IMR-90 (cell line): Measurements from ENCODE around the gene SERPINH1. TPM values are rescaled to one million over a fixed set of nuclear protein-coding genes. Genes with fewer than 3 reads are reported as not detected.

Experiments used
- ATAC-seq: fragments of 200-7000 bp; cut with Tn5 transposase; 2 replicates; pipeline ENCODE4 v1.9.1; 2020; ENCODE audit warnings: low read depth, mild to moderate bottlenecking, moderate library complexity
- BruUV-seq: library from RNA; stranded (reverse); fragments of 400-500 nt; replicated peaks from 2 replicates; lab custom pipeline; 2021; lab: Mats Ljungman, UMichigan
- CTCF ChIA-PET: fragments of 300-600 bp; formaldehyde crosslinking; extraction: SDS; loops from one replicate; lab custom pipeline; 2021; ENCODE audit warnings: antibody characterized with exemption; lab: Yijun Ruan, JAX
- POLR2A ChIA-PET: fragments of 300-600 bp; sonication (Branson Sonifier 250); formaldehyde crosslinking; loops from one replicate; lab custom pipeline; 2022; ENCODE audit warnings: antibody characterized with exemption; ENCODE audit not compliant: unreplicated experiment; lab: Charles Lee
- DNase-seq: peaks from one replicate; pipeline ENCODE4 v3.0.0; 2013
- H2AFZ ChIP-seq: replicated peaks from 2 replicates; pipeline ENCODE3; 2013; ENCODE audit warnings: low read length, mild to moderate bottlenecking; ENCODE audit not compliant: poor library complexity
- H2AK5ac ChIP-seq: 2 replicates; pipeline ENCODE4 v1.6.1; 2013; ENCODE audit warnings: low read depth, low read length, inconsistent platforms
- H2AK9ac ChIP-seq: replicated peaks from 2 replicates; pipeline ENCODE3; 2013; ENCODE audit warnings: mild to moderate bottlenecking, low read depth, low read length, moderate library complexity; ENCODE audit not compliant: poor library complexity
- H2BK120ac ChIP-seq: 2 replicates; pipeline ENCODE4 v1.6.1; 2013; ENCODE audit warnings: low read depth, low read length, inconsistent platforms
- H2BK15ac ChIP-seq: 3 replicates; pipeline ENCODE4 v1.6.1; 2013; ENCODE audit warnings: low read depth, low read length, inconsistent platforms
- H2BK20ac ChIP-seq: 2 replicates; pipeline ENCODE4 v1.6.1; 2013; ENCODE audit warnings: low read depth, mild to moderate bottlenecking, inconsistent platforms, low read length, moderate library complexity
- H2BK5ac ChIP-seq: 2 replicates; pipeline ENCODE4 v1.6.1; 2013; ENCODE audit warnings: mild to moderate bottlenecking, low read depth, low read length, inconsistent platforms; ENCODE audit not compliant: poor library complexity, severe bottlenecking
- H3K14ac ChIP-seq: replicated peaks from 2 replicates; pipeline ENCODE4 v1.6.1; 2013; ENCODE audit warnings: low read depth, low read length, inconsistent platforms
- H3K18ac ChIP-seq: 2 replicates; pipeline ENCODE4 v1.6.1; 2013; ENCODE audit warnings: low read depth, low read length, control low read depth
- H3K23ac ChIP-seq: 2 replicates; pipeline ENCODE4 v1.6.1; 2013; ENCODE audit warnings: low read depth, low read length, inconsistent platforms
- H3K27ac ChIP-seq: 2 replicates; pipeline ENCODE4 v1.5.1; 2013; ENCODE audit warnings: mild to moderate bottlenecking, control low read depth, low read length; ENCODE audit not compliant: insufficient read depth
- H3K27me3 ChIP-seq: 2 replicates; pipeline ENCODE4 v1.6.1; 2013; ENCODE audit warnings: low read length; ENCODE audit not compliant: control insufficient read depth, insufficient read depth
- H3K36me3 ChIP-seq: 2 replicates; pipeline ENCODE4 v1.6.1; 2013; ENCODE audit warnings: low read length, mixed read lengths; ENCODE audit not compliant: control insufficient read depth, insufficient read depth
- H3K4ac ChIP-seq: 2 replicates; pipeline ENCODE4 v1.6.1; 2013; ENCODE audit warnings: low read depth, low read length, inconsistent platforms
- H3K4me1 ChIP-seq: 2 replicates; pipeline ENCODE4 v1.6.1; 2013; ENCODE audit warnings: low read length, mixed read lengths; ENCODE audit not compliant: control insufficient read depth, insufficient read depth
- H3K4me2 ChIP-seq: 2 replicates; pipeline ENCODE4 v1.6.1; 2013; ENCODE audit warnings: low read depth, mild to moderate bottlenecking, control low read depth, low read length, moderate library complexity
- H3K4me3 ChIP-seq: 2 replicates; pipeline ENCODE4 v1.5.1; 2013; ENCODE audit warnings: low read depth, mild to moderate bottlenecking, control low read depth, low read length, moderate library complexity; ENCODE audit not compliant: insufficient read depth
- H3K56ac ChIP-seq: 2 replicates; pipeline ENCODE4 v1.6.1; 2013; ENCODE audit warnings: low read length, inconsistent platforms; ENCODE audit not compliant: insufficient read depth; ENCODE audit errors: extremely low read depth
- H3K79me1 ChIP-seq, 2 experiments: 2 replicates each; pipeline ENCODE4 v1.6.1; 2013; ENCODE audit warnings: low read length in 2 of 2, inconsistent platforms in 1 of 2, low read depth in 1 of 2
- H3K9ac ChIP-seq: 2 replicates; pipeline ENCODE4 v1.6.1; 2013; ENCODE audit warnings: low read depth, low read length, control low read depth
- H3K9me1 ChIP-seq: 2 replicates; pipeline ENCODE4 v1.6.1; 2013; ENCODE audit warnings: low read length, inconsistent platforms; ENCODE audit not compliant: insufficient read depth
- H3K9me3 ChIP-seq: 2 replicates; pipeline ENCODE4 v1.6.1; 2013; ENCODE audit warnings: low read length; ENCODE audit not compliant: control insufficient read depth, insufficient read depth
- H4K20me1 ChIP-seq: 2 replicates; pipeline ENCODE4 v1.6.1; 2013; ENCODE audit warnings: low read length, inconsistent platforms; ENCODE audit not compliant: insufficient read depth
- H4K5ac ChIP-seq: 2 replicates; pipeline ENCODE4 v1.6.1; 2013; ENCODE audit warnings: mild to moderate bottlenecking, low read depth, low read length, control low read depth
- H4K8ac ChIP-seq, 2 experiments: 2 replicates each; pipeline ENCODE4 v1.6.1; 2013; ENCODE audit warnings: low read depth in 2 of 2, low read length in 2 of 2, control low read depth in 1 of 2, inconsistent platforms in 1 of 2
- H4K91ac ChIP-seq: 2 replicates; pipeline ENCODE4 v1.6.1; 2013; ENCODE audit warnings: low read depth, low read length, inconsistent platforms; ENCODE audit not compliant: insufficient read depth
- CHD1 ChIP-seq: IDR thresholded peaks from 2 replicates; pipeline ENCODE4 v1.6.1; 2012; ENCODE audit warnings: low read depth, low read length, improper control_type of control experiment
- MXI1 ChIP-seq: IDR thresholded peaks from 2 replicates; pipeline ENCODE4 v1.6.1; 2012; ENCODE audit warnings: low read depth, mild to moderate bottlenecking, low read length, moderate library complexity, borderline replicate concordance
- USF2 ChIP-seq: fragments of 150-350 bp; IDR thresholded peaks from 2 replicates; pipeline ENCODE4 v1.6.1; 2017; ENCODE audit warnings: mild to moderate bottlenecking, antibody characterized with exemption, low read length, low read depth
- WGBS, 2 experiments: methylation state at CpG; one replicate each; pipeline versions ENCODE4 v1.1.5 to v1.1.7; 2013; ENCODE audit warnings: missing lambda C conversion rate in 2 of 2; ENCODE audit not compliant: insufficient read length in 1 of 2; ENCODE audit errors: extremely low coverage in 2 of 2; 5-methylcytosine and 5-hydroxymethylcytosine counted together
- dilution Hi-C: fragments of 300-500 bp; cut with HindIII; formaldehyde crosslinking; loops from one replicate; pipeline ENCODE4 v1.14.3; 2018; ENCODE audit warnings: low sequenced_read_pairs; ENCODE audit not compliant: unreplicated experiment
- in situ Hi-C: fragments of 300-500 bp; cut with MboI; formaldehyde crosslinking; loops from 3 replicates; pipeline ENCODE4 v1.14.3; 2019; ENCODE audit warnings: low sequenced_read_pairs, inconsistent platforms, mixed read lengths
- intact Hi-C: fragments of 100-400 bp; cut with micrococcal nuclease; formaldehyde crosslinking; loops from 2 replicates; pipeline ENCODE4 v1.10.0; 2022
- polyA plus RNA-seq, 3 experiments: library from polyadenylated mRNA; depleted of rRNA; stranded (reverse); fragments of >200 nt; gene quantifications; 2 replicates each; pipeline ENCODE4 v1.2.3, GENCODE V29; 2012; ENCODE audit warnings: low replicate concordance in 1 of 3
- total RNA-seq: library from RNA; depleted of rRNA; stranded (reverse); fragments of >200 nt; gene quantifications from 2 replicates; pipeline ENCODE4 v1.2.3, GENCODE V29; 2012

The SERPINH1 gene
- total and polyA plus RNA-seq, 2 of the 4 experiments (the other 2 are of a cell fraction), result 841 to 1,857 TPM

GRCh38 chr11:75576499-75576918 lies 14.5 kb downstream of the SERPINH1 start:
- in situ Hi-C loops, result no loop called here

More at GRCh38 chr11:75576499-75576918, 14.5 kb downstream of the SERPINH1 start:
- BruUV-seq, result no TSS peak
- Histone ChIP-seq H3K14ac (no peak overlapping the region), H4K5ac (no peak overlapping the region), H3K18ac (no peak overlapping the region), H3K4me1 (peaks cover 2% of the 10 kb centered on the region; the same call in 1 of the 2 replicates), H2AFZ (no peak overlapping the region), H2BK120ac (no peak overlapping the region), H3K79me1 (peaks cover 12 to 26% of the 10 kb centered on the region in 2 experiments; a peak in 3 of 4 replicates), H3K9me1 (no peaks in the 10 kb centered on the region), H2BK5ac (no peak overlapping the region), H2AK5ac (peak overlapping the region; percentile 29; the same call in 1 of the 2 replicates), H3K9me3 (no peaks in the 10 kb centered on the region), H2AK9ac (no peak overlapping the region), H3K56ac (no peak overlapping the region), H3K4me3 (no peak overlapping the region), H3K4ac (no peak overlapping the region; the same call in 1 of the 2 replicates), H4K8ac (0 out of 4 replicates have a peak overlapping the region, but pooled peaks of 1 of the 2 experiments have one; percentile 4), H3K36me3 (peaks cover 35% of the 10 kb centered on the region), H2BK15ac (no peak overlapping the region), H2BK20ac (no peak overlapping the region), H3K9ac (no peak overlapping the region), H3K27ac (no peak overlapping the region), H4K91ac (no peak overlapping the region), H3K23ac (no peak overlapping the region), H3K4me2 (no peak overlapping the region), H3K27me3 (no peaks in the 10 kb centered on the region), H4K20me1 (peaks cover 52% of the 10 kb centered on the region)
- no CpG with 5 or more reads among the region's 8 CpGs for WGBS, 2 experiments
- dilution Hi-C loops, result no loop called here
- DNase-seq, result peak; percentile 63
- intact Hi-C loops, result no loop called here
- ChIA-PET POLR2A (interaction anchor here (1.6 kb wide), 2 partner anchors 12 to 15 kb away, joined by 4 to 8 read pairs; partner anchors contain the start of gene SERPINH1), CTCF (interaction anchor here (0.6 to 1.8 kb wide), 6 partner anchors 11 to 1045 kb away, joined by 3 to 9 read pairs (median 4); no protein-coding TSS in a partner anchor)
- ATAC-seq, result peak; percentile 19
- TF ChIP-seq CHD1, result no peak
- TF ChIP-seq MXI1, result peak; percentile 61; the same call in 1 of the 2 replicates
- peak; percentile 65; the same call in 1 of the 2 replicates for TF ChIP-seq USF2
